ENCODE data around the gene TNFAIP8.

DNA sequence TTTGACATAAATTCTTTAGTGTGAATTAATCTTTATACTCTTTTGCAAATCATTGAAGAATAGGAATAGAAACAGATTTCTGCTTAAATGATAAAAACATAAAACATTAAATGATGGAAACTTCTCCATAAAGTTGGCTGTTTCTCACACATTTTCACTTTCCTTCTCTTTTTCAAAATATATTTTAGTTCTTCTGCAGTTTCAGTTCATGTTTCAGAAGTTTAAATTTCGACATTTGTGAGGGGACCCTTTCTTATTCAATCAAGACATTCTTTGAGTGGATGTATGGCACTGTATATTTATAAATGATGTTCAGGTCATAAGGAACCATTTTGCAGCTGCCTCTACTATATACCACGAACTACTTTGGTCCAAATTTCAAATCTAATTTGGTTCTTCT is 34.6 kb downstream of the TNFAIP8 start:
- TF ChIP-seq, protein P1, sequence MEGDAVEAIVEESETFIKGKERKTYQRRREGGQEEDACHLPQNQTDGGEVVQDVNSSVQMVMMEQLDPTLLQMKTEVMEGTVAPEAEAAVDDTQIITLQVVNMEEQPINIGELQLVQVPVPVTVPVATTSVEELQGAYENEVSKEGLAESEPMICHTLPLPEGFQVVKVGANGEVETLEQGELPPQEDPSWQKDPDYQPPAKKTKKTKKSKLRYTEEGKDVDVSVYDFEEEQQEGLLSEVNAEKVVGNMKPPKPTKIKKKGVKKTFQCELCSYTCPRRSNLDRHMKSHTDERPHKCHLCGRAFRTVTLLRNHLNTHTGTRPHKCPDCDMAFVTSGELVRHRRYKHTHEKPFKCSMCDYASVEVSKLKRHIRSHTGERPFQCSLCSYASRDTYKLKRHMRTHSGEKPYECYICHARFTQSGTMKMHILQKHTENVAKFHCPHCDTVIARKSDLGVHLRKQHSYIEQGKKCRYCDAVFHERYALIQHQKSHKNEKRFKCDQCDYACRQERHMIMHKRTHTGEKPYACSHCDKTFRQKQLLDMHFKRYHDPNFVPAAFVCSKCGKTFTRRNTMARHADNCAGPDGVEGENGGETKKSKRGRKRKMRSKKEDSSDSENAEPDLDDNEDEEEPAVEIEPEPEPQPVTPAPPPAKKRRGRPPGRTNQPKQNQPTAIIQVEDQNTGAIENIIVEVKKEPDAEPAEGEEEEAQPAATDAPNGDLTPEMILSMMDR (IDR thresholded peaks at IDR 0.05) = no peak
- no peak for TF ChIP-seq EZH2 (IDR thresholded peaks at IDR 0.05; ENCODE audit: borderline replicate concordance, insufficient read depth, low read depth, low read length, poor library complexity, severe bottlenecking)
